Neural cell (in vitro differentiated cells): ENCODE data around the gene JAKMIP3. TPM values are rescaled to one million over a fixed set of nuclear protein-coding genes. Genes with fewer than 3 reads are reported as not detected.

Experiments used
- H2AFZ ChIP-seq: fragments of 200-600, 300-800 bp; sonication (generic), shearing (Covaris generic); 2 replicates; pipeline ENCODE4 v1.6.0; 2014; ENCODE audit warnings: low read depth, mild to moderate bottlenecking, antibody characterized with exemption, low read length, moderate library complexity
- H3F3A ChIP-seq: fragments of 200-600 bp; shearing (Covaris generic); 2 replicates; pipeline ENCODE4 v1.6.1; 2016; ENCODE audit warnings: mild to moderate bottlenecking, moderate library complexity, mixed read lengths, antibody characterized with exemption, low read length; ENCODE audit not compliant: insufficient read depth, poor library complexity, severe bottlenecking
- H3K27ac ChIP-seq: fragments of 200-600, 300-800 bp; sonication (generic), shearing (Covaris generic); 2 replicates; pipeline ENCODE4 v1.5.1; 2014; ENCODE audit warnings: mild to moderate bottlenecking, low read length, moderate library complexity
- H3K27me3 ChIP-seq: fragments of 300-800, 200-600 bp; sonication (generic), shearing (Covaris generic); 2 replicates; pipeline ENCODE4 v1.6.0; 2014; ENCODE audit warnings: mild to moderate bottlenecking, low read depth, low read length, moderate library complexity; ENCODE audit not compliant: insufficient read depth
- H3K36me3 ChIP-seq: fragments of 300-800, 200-600 bp; sonication (generic), shearing (Covaris generic); 2 replicates; pipeline ENCODE4 v1.5.1; 2014; ENCODE audit warnings: mild to moderate bottlenecking, antibody characterized with exemption, low read length, moderate library complexity; ENCODE audit not compliant: insufficient read depth
- H3K4me2 ChIP-seq: fragments of 300-800, 200-600 bp; sonication (generic), shearing (Covaris generic); 2 replicates; pipeline ENCODE4 v1.6.0; 2014; ENCODE audit warnings: mild to moderate bottlenecking, low read length
- H3K4me3 ChIP-seq: fragments of 300-800, 200-600 bp; sonication (generic), shearing (Covaris generic); 2 replicates; pipeline ENCODE4 v1.5.1; 2014; ENCODE audit warnings: mild to moderate bottlenecking, low read length, moderate library complexity
- H3K79me2 ChIP-seq: fragments of 200-600 bp; shearing (Covaris generic); replicated peaks from 2 replicates; pipeline ENCODE4 v1.6.0; 2014; ENCODE audit warnings: mild to moderate bottlenecking, low read length, moderate library complexity; ENCODE audit not compliant: insufficient read depth
- H3K9ac ChIP-seq: fragments of 300-800, 200-600 bp; sonication (generic), shearing (Covaris generic); 2 replicates; pipeline ENCODE4 v1.6.1; 2016; ENCODE audit warnings: mild to moderate bottlenecking, low read length, mixed read lengths
- H3K9me2 ChIP-seq: fragments of 200-600 bp; shearing (Covaris generic); 2 replicates; pipeline ENCODE4 v1.6.1; 2016; ENCODE audit warnings: mild to moderate bottlenecking, low read length, mixed read lengths; ENCODE audit not compliant: insufficient read depth
- H3K9me3 ChIP-seq: fragments of 200-600, 300-800 bp; sonication (generic), shearing (Covaris generic); 2 replicates; pipeline ENCODE4 v1.6.1; 2016; ENCODE audit warnings: mild to moderate bottlenecking, mixed run types, low read length, moderate library complexity, mixed read lengths
- H4K20me1 ChIP-seq: fragments of 200-600 bp; shearing (Covaris generic); 2 replicates; pipeline ENCODE4 v1.6.1; 2016; ENCODE audit warnings: mild to moderate bottlenecking, mixed run types; ENCODE audit not compliant: insufficient read depth
- CTCF ChIP-seq: fragments of 450-650 bp; IDR thresholded peaks from 2 replicates; pipeline ENCODE4 v1.5.1; 2014; ENCODE audit warnings: antibody characterized with exemption, mild to moderate bottlenecking, moderate library complexity; ENCODE audit not compliant: poor library complexity, severe bottlenecking
- EP300 ChIP-seq: fragments of 450-650 bp; conservative IDR thresholded peaks from 2 replicates; pipeline ENCODE4 v1.6.1; 2014; ENCODE audit warnings: antibody characterized with exemption, mild to moderate bottlenecking, moderate library complexity; ENCODE audit not compliant: poor library complexity, severe bottlenecking
- EZH2 ChIP-seq: fragments of 200-600, 300-800 bp; shearing (Covaris generic), sonication (generic); IDR thresholded peaks from 2 replicates; pipeline ENCODE4 v1.6.1; 2014; ENCODE audit warnings: antibody characterized with exemption, low read length, borderline replicate concordance, mild to moderate bottlenecking; ENCODE audit not compliant: insufficient read depth, poor library complexity, severe bottlenecking
- MXI1 ChIP-seq: fragments of 450-650 bp; conservative IDR thresholded peaks from 2 replicates; pipeline ENCODE4 v1.6.1; 2014; ENCODE audit warnings: antibody characterized with exemption, mild to moderate bottlenecking; ENCODE audit not compliant: poor library complexity, severe bottlenecking
- POLR2AphosphoS5 ChIP-seq: IDR thresholded peaks from 2 replicates; pipeline ENCODE4 v1.6.1; 2012
- RAD21 ChIP-seq: fragments of 450-650 bp; conservative IDR thresholded peaks from 2 replicates; pipeline ENCODE4 v1.6.1; 2014; ENCODE audit warnings: antibody characterized with exemption, mild to moderate bottlenecking, moderate library complexity
- SMC3 ChIP-seq: fragments of 450-650 bp; conservative IDR thresholded peaks from 2 replicates; pipeline ENCODE4 v1.6.1; 2014; ENCODE audit warnings: antibody characterized with exemption, mild to moderate bottlenecking, moderate library complexity; ENCODE audit not compliant: poor library complexity
- TAF1 ChIP-seq: IDR thresholded peaks from 2 replicates; pipeline ENCODE4 v1.6.1; 2012; ENCODE audit warnings: low read depth
- polyA plus RNA-seq: library from polyadenylated mRNA; depleted of rRNA; stranded (reverse); fragments of >200 nt; gene quantifications from 2 replicates; pipeline ENCODE4 v1.2.3, GENCODE V29; 2014
- TF ChIP-seq, protein P1 (sequence below): IDR thresholded peaks from 2 replicates; pipeline ENCODE4 v1.6.1; 2012; ENCODE audit warnings: borderline replicate concordance

JAKMIP3 gene
- polyA plus RNA-seq, 1 donor from 2014 or later: 5.1 TPM

DNA sequence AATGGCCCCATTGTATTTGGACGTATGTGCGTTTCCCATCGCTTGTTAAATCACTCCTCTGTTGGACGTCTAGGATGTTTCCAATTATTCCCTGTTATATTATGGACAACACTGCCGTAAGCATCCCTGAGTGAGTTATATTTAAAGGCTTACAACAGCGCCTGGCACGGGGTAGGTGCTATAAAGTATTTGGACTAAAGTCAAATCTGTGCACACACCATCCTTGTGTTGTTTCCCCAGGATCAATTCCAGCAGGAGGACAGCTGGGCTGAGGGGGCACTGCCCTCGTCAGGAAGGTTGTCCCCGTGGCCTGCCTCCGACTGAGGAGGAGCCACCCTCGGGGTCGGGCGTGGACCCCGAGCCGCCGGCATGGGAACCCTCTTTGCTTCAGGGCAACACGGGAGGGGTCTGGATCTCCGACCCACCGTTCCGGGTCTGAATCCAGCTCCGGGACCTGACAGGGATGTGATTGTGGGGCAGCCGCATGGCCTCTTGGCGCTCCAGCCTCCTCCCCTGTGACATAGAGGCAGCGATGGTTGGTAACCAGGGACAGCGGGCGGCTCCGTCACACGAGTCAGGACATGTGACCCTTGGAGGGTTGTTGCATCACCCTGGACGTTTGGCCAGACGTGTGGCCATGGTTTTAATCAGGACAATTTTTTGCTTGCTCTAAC is 1.5 kb upstream of the JAKMIP3 start:
- H3K36me3 ChIP-seq: no peaks in the 10 kb centered on the region
- no peaks in the 10 kb centered on the region for H3K79me2 ChIP-seq
- H3K27ac ChIP-seq: no peak overlapping the region
- TF ChIP-seq MXI1 (no peak), CTCF (no peak), TAF1 (no peak), EP300 (no peak), EZH2 (no peak), SMC3 (no peak), RAD21 (no peak), POLR2AphosphoS5 (no peak)
- TF ChIP-seq, protein P1, sequence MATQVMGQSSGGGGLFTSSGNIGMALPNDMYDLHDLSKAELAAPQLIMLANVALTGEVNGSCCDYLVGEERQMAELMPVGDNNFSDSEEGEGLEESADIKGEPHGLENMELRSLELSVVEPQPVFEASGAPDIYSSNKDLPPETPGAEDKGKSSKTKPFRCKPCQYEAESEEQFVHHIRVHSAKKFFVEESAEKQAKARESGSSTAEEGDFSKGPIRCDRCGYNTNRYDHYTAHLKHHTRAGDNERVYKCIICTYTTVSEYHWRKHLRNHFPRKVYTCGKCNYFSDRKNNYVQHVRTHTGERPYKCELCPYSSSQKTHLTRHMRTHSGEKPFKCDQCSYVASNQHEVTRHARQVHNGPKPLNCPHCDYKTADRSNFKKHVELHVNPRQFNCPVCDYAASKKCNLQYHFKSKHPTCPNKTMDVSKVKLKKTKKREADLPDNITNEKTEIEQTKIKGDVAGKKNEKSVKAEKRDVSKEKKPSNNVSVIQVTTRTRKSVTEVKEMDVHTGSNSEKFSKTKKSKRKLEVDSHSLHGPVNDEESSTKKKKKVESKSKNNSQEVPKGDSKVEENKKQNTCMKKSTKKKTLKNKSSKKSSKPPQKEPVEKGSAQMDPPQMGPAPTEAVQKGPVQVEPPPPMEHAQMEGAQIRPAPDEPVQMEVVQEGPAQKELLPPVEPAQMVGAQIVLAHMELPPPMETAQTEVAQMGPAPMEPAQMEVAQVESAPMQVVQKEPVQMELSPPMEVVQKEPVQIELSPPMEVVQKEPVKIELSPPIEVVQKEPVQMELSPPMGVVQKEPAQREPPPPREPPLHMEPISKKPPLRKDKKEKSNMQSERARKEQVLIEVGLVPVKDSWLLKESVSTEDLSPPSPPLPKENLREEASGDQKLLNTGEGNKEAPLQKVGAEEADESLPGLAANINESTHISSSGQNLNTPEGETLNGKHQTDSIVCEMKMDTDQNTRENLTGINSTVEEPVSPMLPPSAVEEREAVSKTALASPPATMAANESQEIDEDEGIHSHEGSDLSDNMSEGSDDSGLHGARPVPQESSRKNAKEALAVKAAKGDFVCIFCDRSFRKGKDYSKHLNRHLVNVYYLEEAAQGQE: no peak
- no peaks in the 10 kb centered on the region for H3K27me3 ChIP-seq
- H3F3A ChIP-seq: no peaks in the 10 kb centered on the region
- no peaks in the 10 kb centered on the region for H3K9me2 ChIP-seq
- H3K9me3 ChIP-seq: no peaks in the 10 kb centered on the region
- H3K9ac ChIP-seq: no peak overlapping the region
- H2AFZ ChIP-seq: no peak overlapping the region
- no peak overlapping the region for H3K4me2 ChIP-seq
- no peaks in the 10 kb centered on the region for H4K20me1 ChIP-seq
- H3K4me3 ChIP-seq: no peak overlapping the region

DNA sequence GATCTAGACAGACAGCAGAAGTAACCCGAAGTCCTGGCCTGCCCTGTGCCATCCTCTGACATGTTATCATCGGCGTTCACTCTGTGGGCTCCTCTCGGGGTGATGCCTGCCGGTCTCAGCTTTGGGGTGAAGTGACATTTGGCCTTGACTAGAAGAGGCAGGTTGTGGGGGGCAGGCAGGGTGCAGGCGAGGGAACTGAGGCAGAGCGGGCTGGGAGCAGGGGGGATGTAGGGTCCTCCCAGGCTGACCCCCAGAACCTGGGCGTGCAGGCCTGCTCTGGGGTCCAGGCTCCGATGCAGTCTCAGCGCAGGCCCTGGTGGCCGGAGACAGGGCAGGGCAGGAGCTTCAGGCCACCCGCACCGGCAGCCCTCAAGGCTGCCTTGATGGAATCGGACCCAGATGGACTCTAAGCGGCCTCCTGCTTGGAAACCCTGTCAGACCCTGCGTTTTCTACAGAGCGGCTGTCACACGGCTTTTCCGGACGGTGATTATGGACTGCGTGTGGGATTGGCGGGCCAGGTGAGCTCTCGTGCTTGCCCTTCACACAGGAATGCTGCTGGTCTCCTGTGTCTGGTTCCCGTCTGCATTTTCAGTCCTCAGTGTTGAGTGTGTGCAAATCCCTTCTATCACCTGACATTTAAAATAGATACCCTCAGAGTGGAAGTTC is 842 bp upstream of the JAKMIP3 start:
- no peaks in the 10 kb centered on the region for H3K9me2 ChIP-seq
- no peak overlapping the region for H3K4me3 ChIP-seq
- no peak overlapping the region for H2AFZ ChIP-seq
- no peaks in the 10 kb centered on the region for H3K9me3 ChIP-seq
- no peak overlapping the region for H3K27ac ChIP-seq
- no peaks in the 10 kb centered on the region for H3K36me3 ChIP-seq
- no peak for TF ChIP-seq CTCF
- no peak for TF ChIP-seq EZH2
- TF ChIP-seq POLR2AphosphoS5: no peak
- TF ChIP-seq, protein P1: no peak
- no peak for TF ChIP-seq MXI1
- TF ChIP-seq TAF1: no peak
- TF ChIP-seq RAD21: no peak
- TF ChIP-seq SMC3: no peak
- TF ChIP-seq EP300: no peak
- H4K20me1 ChIP-seq: no peaks in the 10 kb centered on the region
- no peaks in the 10 kb centered on the region for H3K27me3 ChIP-seq
- no peak overlapping the region for H3K4me2 ChIP-seq
- H3F3A ChIP-seq: no peaks in the 10 kb centered on the region
- no peak overlapping the region for H3K9ac ChIP-seq
- no peaks in the 10 kb centered on the region for H3K79me2 ChIP-seq
